DND-41 (cell line): ENCODE results near the gene KDM3A.

Source experiments
- ATAC-seq: fragments of 200-7000 bp; cut with Tn5 transposase; 3 replicates; pipeline ENCODE4 v1.9.1; 2021; ENCODE audit warnings: low read depth; ENCODE audit not compliant: insufficient read depth
- DNase-seq: peaks from one replicate; pipeline ENCODE4 v3.0.0-alpha.2; 2020
- H2AFZ ChIP-seq: 2 replicates; pipeline ENCODE4 v1.6.0; 2012; ENCODE audit warnings: low read depth, low read length
- H3K27ac ChIP-seq: 2 replicates; pipeline ENCODE4 v1.5.1; 2012; ENCODE audit warnings: low read length, inconsistent platforms
- H3K27me3 ChIP-seq: fragments of 200-600 bp; sonication (generic); 2 replicates; pipeline ENCODE4 v1.6.0; 2012; ENCODE audit warnings: low read length, mild to moderate bottlenecking, inconsistent platforms; ENCODE audit not compliant: insufficient read depth, poor library complexity
- H3K36me3 ChIP-seq: 2 replicates; pipeline ENCODE4 v1.5.1; 2012; ENCODE audit warnings: low read length, inconsistent platforms; ENCODE audit not compliant: insufficient read depth
- H3K4me1 ChIP-seq: 2 replicates; pipeline ENCODE4 v1.5.1; 2012; ENCODE audit warnings: mild to moderate bottlenecking, low read length; ENCODE audit not compliant: insufficient read depth
- H3K4me2 ChIP-seq: 2 replicates; pipeline ENCODE4 v1.6.0; 2012; ENCODE audit warnings: mild to moderate bottlenecking, moderate library complexity, low read length, inconsistent platforms; ENCODE audit not compliant: insufficient read depth
- H3K4me3 ChIP-seq, 2 experiments: fragments of 200-600 bp in 1 of 2; shearing (Covaris generic) in 1 of 2; 2 replicates each; pipeline ENCODE4 v1.5.1; 2012 to 2016; ENCODE audit warnings: inconsistent platforms in 2 of 2, low read length in 2 of 2, mild to moderate bottlenecking in 2 of 2, low read depth in 1 of 2, moderate library complexity in 1 of 2
- H3K79me2 ChIP-seq: 2 replicates; pipeline ENCODE4 v1.6.0; 2012; ENCODE audit warnings: low read length, inconsistent platforms; ENCODE audit not compliant: insufficient read depth
- H3K9ac ChIP-seq: 2 replicates; pipeline ENCODE4 v1.6.0; 2012; ENCODE audit warnings: low read depth, mild to moderate bottlenecking, inconsistent platforms, low read length, moderate library complexity
- H3K9me3 ChIP-seq: 2 replicates; pipeline ENCODE4 v1.5.1; 2012; ENCODE audit warnings: low read length, moderate library complexity, mild to moderate bottlenecking, inconsistent platforms; ENCODE audit not compliant: insufficient read depth, severe bottlenecking
- H4K20me1 ChIP-seq: 2 replicates; pipeline ENCODE4 v1.6.0; 2012; ENCODE audit warnings: low read length; ENCODE audit not compliant: insufficient read depth
- CTCF ChIP-seq: IDR thresholded peaks from 2 replicates; pipeline ENCODE4 v1.5.1; 2012; ENCODE audit warnings: borderline replicate concordance, low read length, moderate library complexity, mild to moderate bottlenecking; ENCODE audit not compliant: poor library complexity, severe bottlenecking; ENCODE audit errors: extremely low read depth
- EZH2 ChIP-seq: IDR thresholded peaks from 3 replicates; pipeline ENCODE4 v1.6.1; 2012; ENCODE audit warnings: borderline replicate concordance, low read depth, mild to moderate bottlenecking, moderate library complexity, low read length, inconsistent platforms; ENCODE audit not compliant: severe bottlenecking

Gene KDM3A

GRCh38 chr2:86482034-86482433 is 40.9 kb downstream of the KDM3A start:
- peaks cover 9% of the 10 kb centered on the region; the same call in 1 of the 2 replicates for H4K20me1 ChIP-seq
- ATAC-seq = no peak
- no peak overlapping the region for H3K4me3 ChIP-seq
- H3K79me2 ChIP-seq = no peaks in the 10 kb centered on the region; the same call in 1 of the 2 replicates
- no peak for TF ChIP-seq EZH2
- no peak for TF ChIP-seq CTCF
- H2AFZ ChIP-seq = no peak overlapping the region
- H3K4me1 ChIP-seq = no peaks in the 10 kb centered on the region
- no peak overlapping the region for H3K9ac ChIP-seq
- no peaks in the 10 kb centered on the region for H3K9me3 ChIP-seq
- no peak overlapping the region for H3K4me2 ChIP-seq
- no peak overlapping the region for H3K27ac ChIP-seq
- DNase-seq = no peak
- H3K36me3 ChIP-seq = peaks cover 99% of the 10 kb centered on the region
- H3K27me3 ChIP-seq = no peaks in the 10 kb centered on the region

GRCh38 chr2:86484385-86484784 is 43.2 kb downstream of the KDM3A start:
- TF ChIP-seq EZH2 (no peak), CTCF (no peak)
- no peak overlapping the region for H3K27ac ChIP-seq
- no peak overlapping the region for H3K4me2 ChIP-seq
- H3K9ac ChIP-seq = no peak overlapping the region
- ATAC-seq (no peak), DNase-seq (no peak)
- H3K4me3 ChIP-seq = no peak overlapping the region
- H4K20me1 ChIP-seq = 0 out of 2 replicates have a peak, but pooled peaks cover 2% of the 10 kb centered on the region
- H3K4me1 ChIP-seq = no peaks in the 10 kb centered on the region
- H3K27me3 ChIP-seq = no peaks in the 10 kb centered on the region
- H3K79me2 ChIP-seq = no peaks in the 10 kb centered on the region; the same call in 1 of the 2 replicates
- no peak overlapping the region for H2AFZ ChIP-seq
- H3K36me3 ChIP-seq = peaks cover 100% of the 10 kb centered on the region
- no peaks in the 10 kb centered on the region for H3K9me3 ChIP-seq

- no peak overlapping the region for H3K9ac ChIP-seq
- H3K9me3 ChIP-seq = no peaks in the 10 kb centered on the region
- H3K27me3 ChIP-seq = no peaks in the 10 kb centered on the region
- TF ChIP-seq CTCF (no peak), EZH2 (no peak)
- peaks cover 100% of the 10 kb centered on the region for H3K36me3 ChIP-seq
- no peak overlapping the region for H3K4me3 ChIP-seq
- DNase-seq = no peak
- H3K79me2 ChIP-seq = no peaks in the 10 kb centered on the region; the same call in 1 of the 2 replicates
- H4K20me1 ChIP-seq = 0 out of 2 replicates have a peak, but pooled peaks cover 2% of the 10 kb centered on the region
- ATAC-seq = no peak
- H3K27ac ChIP-seq = no peak overlapping the region
- no peaks in the 10 kb centered on the region for H3K4me1 ChIP-seq
- no peak overlapping the region for H2AFZ ChIP-seq
- H3K4me2 ChIP-seq = no peak overlapping the region
These were observed 43.9 kb downstream of the KDM3A start for GRCh38 chr2:86485103-86485502.
